DMS79 (cell line): ENCODE data around the gene DTX3.
"Not testable (repeated sequence)": the region's sequence is repeated elsewhere in the genome, so short reads cannot be mapped to it uniquely, and the experiment has no call there.

Experiments used
- DNase-seq: peaks from one replicate; lab custom pipeline; 2025; lab: John Stamatoyannopoulos, UW

DTX3 gene

GRCh38 chr12:57604454-57604991, at the start of gene DTX3:
Gene DTX3, plus strand, starts transcription at chr12:57604824. Its CDS starts 1,694 bp downstream, at chr12:57606518.
- no peak for DNase-seq

- DNase-seq: no peak
These were observed 49.7 kb upstream of the DTX3 start for GRCh38 chr12:57554897-57555296.

GRCh38 chr12:57558864-57559263, 45.8 kb upstream of the DTX3 start:
- no peak for DNase-seq

GRCh38 chr12:57560516-57560915, 44.1 kb upstream of the DTX3 start:
- DNase-seq: no peak

- not testable (repeated sequence) for DNase-seq
These were observed 43.5 kb upstream of the DTX3 start for GRCh38 chr12:57561117-57561516.

GRCh38 chr12:57563358-57563757, 41.3 kb upstream of the DTX3 start:
- DNase-seq: no peak

- DNase-seq: no peak
These were observed 40.4 kb upstream of the DTX3 start for GRCh38 chr12:57564178-57564740.

GRCh38 chr12:57568838-57569237, 35.8 kb upstream of the DTX3 start:
- no peak for DNase-seq

GRCh38 chr12:57569858-57570257, 34.8 kb upstream of the DTX3 start:
- DNase-seq: no peak

GRCh38 chr12:57570438-57570837, 34.2 kb upstream of the DTX3 start:
- not testable (repeated sequence) for DNase-seq

GRCh38 chr12:57571926-57572762, 32.5 kb upstream of the DTX3 start:
- no peak for DNase-seq

GRCh38 chr12:57574795-57575194, 29.8 kb upstream of the DTX3 start:
- no peak for DNase-seq

GRCh38 chr12:57575771-57576612, 28.6 kb upstream of the DTX3 start:
- DNase-seq: no peak

- DNase-seq: no peak
These were observed 27.9 kb upstream of the DTX3 start for GRCh38 chr12:57576613-57577160.

GRCh38 chr12:57577981-57578758, 26.5 kb upstream of the DTX3 start:
- DNase-seq: no peak

GRCh38 chr12:57579011-57579410, 25.6 kb upstream of the DTX3 start:
- no peak for DNase-seq

GRCh38 chr12:57579677-57580465, 24.8 kb upstream of the DTX3 start:
- no peak for DNase-seq

- no peak for DNase-seq
These were observed 24.2 kb upstream of the DTX3 start for GRCh38 chr12:57580466-57580795.

- no peak for DNase-seq
These were observed 22.8 kb upstream of the DTX3 start for GRCh38 chr12:57581802-57582201.

GRCh38 chr12:57582440-57582839, 22.2 kb upstream of the DTX3 start:
- DNase-seq: no peak
